K562 (cell line): Measurements from ENCODE around the gene CD34. TPM values are rescaled to one million over a fixed set of nuclear protein-coding genes. Genes with fewer than 3 reads are reported as not detected.

Experiments
- ATAC-seq: fragments of 200-7000 bp; cut with Tn5 transposase; 3 replicates; pipeline ENCODE4 v1.9.1; 2020; ENCODE audit warnings: moderate library complexity
- BruUV-seq: library from RNA; stranded (reverse); fragments of 400-500 nt; replicated peaks from 2 replicates; lab custom pipeline; 2021; lab: Mats Ljungman, UMichigan
- CTCF ChIA-PET: fragments of 300-600 bp; formaldehyde crosslinking; extraction: SDS; loops from one replicate; lab custom pipeline; 2021; ENCODE audit warnings: low intra/inter-chr PET ratio; lab: Yijun Ruan, JAX
- POLR2A ChIA-PET: fragments of 300-600, 350-650 bp; sonication (Branson Sonifier 250); formaldehyde crosslinking; extraction: SDS; loops from one replicate; lab custom pipeline; 2021; ENCODE audit warnings: antibody characterized with exemption, inconsistent platforms; lab: Yijun Ruan, JAX
- DNase-seq, 4 experiments: peaks; one replicate each; pipeline versions ENCODE4 v3.0.0 to v3.0.0-alpha.2; 2011 to 2018; ENCODE audit warnings: low spot score in 3 of 4, mixed read lengths in 3 of 4; ENCODE audit errors: extremely low read depth in 1 of 4
- FAIRE-seq: peaks from 2 replicates; lab custom pipeline; 2011; peaks lifted over from hg19 to GRCh38; lab: Jason Lieb, UNC
- H2AFZ ChIP-seq: 2 replicates; pipeline ENCODE4 v1.6.0; 2011; ENCODE audit warnings: low read depth, low read length, control low read depth, inconsistent platforms
- H3K27ac ChIP-seq: fragments of 200-600 bp; 3 replicates; pipeline ENCODE4 v1.8.0; 2011; ENCODE audit warnings: low read depth, mild to moderate bottlenecking, control low read depth, inconsistent platforms, low read length, moderate library complexity, mixed read lengths; ENCODE audit errors: extremely low read depth
- H3K27me3 ChIP-seq, 2 experiments: fragments of 300-600 bp in 1 of 2; 2 replicates in 1 of 2; 3 replicates in 1 of 2; pipeline versions ENCODE4 v1.6.0 to v1.8.0; 2011; ENCODE audit warnings: inconsistent platforms in 2 of 2, low read length in 2 of 2, mild to moderate bottlenecking in 1 of 2, mixed read lengths in 1 of 2, moderate library complexity in 1 of 2; ENCODE audit not compliant: control insufficient read depth in 2 of 2, insufficient read depth in 2 of 2
- H3K36me3 ChIP-seq: fragments of 300-600 bp; 3 replicates; pipeline ENCODE4 v1.8.0; 2011; ENCODE audit warnings: mild to moderate bottlenecking, low read length, inconsistent platforms; ENCODE audit not compliant: control insufficient read depth, insufficient read depth
- H3K4me1 ChIP-seq, 2 experiments: fragments of 200-600 bp in 1 of 2; replicated peaks in 1 of 2; 2 replicates in 1 of 2; 3 replicates in 1 of 2; pipeline versions ENCODE4 v1.5.1 to v1.8.0; 2011; ENCODE audit warnings: inconsistent platforms in 2 of 2, low read length in 2 of 2, mild to moderate bottlenecking in 1 of 2, mixed read lengths in 1 of 2, moderate library complexity in 1 of 2; ENCODE audit not compliant: control insufficient read depth in 2 of 2, insufficient read depth in 2 of 2
- H3K4me2 ChIP-seq: 2 replicates; pipeline ENCODE4 v1.6.1; 2011; ENCODE audit warnings: low read length, control low read depth, inconsistent platforms, mixed read lengths; ENCODE audit not compliant: insufficient read depth
- H3K4me3 ChIP-seq: fragments of 200-600 bp; sonication (generic), shearing (Covaris generic); 2 replicates; pipeline ENCODE4 v1.5.1; 2016; ENCODE audit warnings: control low read depth, inconsistent platforms
- H3K79me2 ChIP-seq: fragments of 200-600 bp; 3 replicates; pipeline ENCODE4 v1.8.0; 2011; ENCODE audit warnings: low read length, inconsistent platforms; ENCODE audit not compliant: control insufficient read depth, insufficient read depth
- H3K9ac ChIP-seq, 2 experiments: 2 replicates each; pipeline versions ENCODE4 v1.6.0 to v1.6.1; 2011; ENCODE audit warnings: low read depth in 2 of 2, low read length in 2 of 2, control low read depth in 1 of 2, inconsistent platforms in 1 of 2, mild to moderate bottlenecking in 1 of 2, mixed read lengths in 1 of 2; ENCODE audit not compliant: insufficient read depth in 1 of 2
- H3K9me1 ChIP-seq: one replicate; pipeline ENCODE4 v1.6.0; 2011; ENCODE audit warnings: inconsistent platforms, mild to moderate bottlenecking, low read length, moderate library complexity; ENCODE audit not compliant: control insufficient read depth, insufficient read depth
- H3K9me3 ChIP-seq: replicated peaks from 2 replicates; pipeline ENCODE4 v1.5.1; 2011; ENCODE audit warnings: low read depth, low read length, inconsistent platforms; ENCODE audit not compliant: control insufficient read depth, insufficient read depth
- H4K20me1 ChIP-seq: replicated peaks from 2 replicates; pipeline ENCODE4 v1.6.1; 2011; ENCODE audit warnings: low read length, inconsistent platforms, mixed read lengths; ENCODE audit not compliant: control insufficient read depth, insufficient read depth
- ATF4 ChIP-seq: fragments of 450-650 bp; formaldehyde crosslinking; IDR thresholded peaks from 2 replicates; pipeline ENCODE4 v1.4.0; 2022; ENCODE audit warnings: mild to moderate bottlenecking, moderate library complexity
- DNMT1 ChIP-seq: fragments of 450-650 bp; IDR thresholded peaks from 2 replicates; pipeline ENCODE4 v1.6.1; 2016; ENCODE audit warnings: antibody characterized with exemption, mild to moderate bottlenecking
- ETV1 ChIP-seq: fragments of 450-650 bp; conservative IDR thresholded peaks from 2 replicates; pipeline ENCODE4 v1.6.1; 2016; ENCODE audit warnings: missing genetic modification characterization, control low read depth, low read depth, missing compliant biosample characterization
- HDAC1 ChIP-seq, 2 experiments: fragments of 450-650 bp; IDR thresholded peaks; 2 replicates each; pipeline ENCODE4 v1.6.1; 2016 to 2017; ENCODE audit warnings: inconsistent platforms in 1 of 2, mild to moderate bottlenecking in 1 of 2, moderate library complexity in 1 of 2
- HNRNPLL ChIP-seq: fragments of 200-400 bp; formaldehyde crosslinking; IDR thresholded peaks from 2 replicates; pipeline ENCODE4 v1.6.1; 2017; ENCODE audit warnings: low read length, low read depth, mild to moderate bottlenecking; ENCODE audit not compliant: poor library complexity, severe bottlenecking
- JUNB ChIP-seq: fragments of 450-650 bp; formaldehyde crosslinking; conservative IDR thresholded peaks from 2 replicates; pipeline ENCODE4 v1.4.0; 2020; ENCODE audit warnings: mild to moderate bottlenecking
- NCOR1 ChIP-seq: fragments of 450-650 bp; IDR thresholded peaks from 2 replicates; pipeline ENCODE4 v1.6.1; 2016; ENCODE audit warnings: mild to moderate bottlenecking, moderate library complexity
- NFXL1 ChIP-seq: fragments of 450-650 bp; formaldehyde crosslinking; IDR thresholded peaks from 2 replicates; pipeline ENCODE4 v1.4.0; 2021; ENCODE audit warnings: mild to moderate bottlenecking
- PHB2 ChIP-seq: fragments of 450-650 bp; IDR thresholded peaks from 2 replicates; pipeline ENCODE4 v1.6.1; 2017; ENCODE audit warnings: low read depth
- RBM39 ChIP-seq: fragments of 200-400 bp; formaldehyde crosslinking; optimal IDR thresholded peaks from 2 replicates; pipeline ENCODE3; 2018; ENCODE audit warnings: low read depth, low read length
- ZNF354B ChIP-seq: fragments of 250-450 bp; sonication (Bioruptor Pico); IDR thresholded peaks from 2 replicates; pipeline ENCODE4 v1.4.0; 2020
- ZNF583 ChIP-seq: fragments of 250-450 bp; sonication (Bioruptor Pico); IDR thresholded peaks from 2 replicates; pipeline ENCODE4 v1.4.0; 2020
- WGBS: fragments of 100-300 bp; shearing (Covaris generic); methylation state at CpG from one replicate; pipeline ENCODE4 v1.1.6; 2016; ENCODE audit warnings: low coverage, mixed read lengths; ENCODE audit not compliant: insufficient coverage; ENCODE audit errors: missing lambda C conversion rate; 5-methylcytosine and 5-hydroxymethylcytosine counted together
- in situ Hi-C: fragments of 300-500 bp; cut with MboI; formaldehyde crosslinking; loops from 4 replicates; pipeline ENCODE4 v1.15.0; 2018; ENCODE audit warnings: inconsistent platforms, mixed read lengths
- intact Hi-C: fragments of 100-400 bp; cut with micrococcal nuclease; formaldehyde crosslinking; loops from 2 replicates; pipeline ENCODE4 v1.14.2; 2022
- polyA plus RNA-seq, 8 experiments: library from polyadenylated mRNA; depleted of rRNA in 4 of 8; stranded (reverse) in 5 of 8; unstranded in 3 of 8; fragments of >200 nt; fragmentation: Nextera tagmentation in 2 of 8; fragmentation: Illumina TruSeq in 1 of 8; extraction: Ambion mirVana in 2 of 8; extraction: Trizol in 1 of 8; gene quantifications; 2 replicates each; pipeline versions ENCODE4 v1.2.1 to v1.2.3, GENCODE V29; 2011 to 2014; ENCODE audit warnings: inconsistent platforms in 1 of 8, missing spikeins in 1 of 8
- total RNA-seq, 7 experiments: library from RNA; depleted of rRNA in 6 of 7; stranded (reverse); fragments of >200 nt in 6 of 7; fragmentation: Illumina TruSeq in 2 of 7; extraction: Trizol in 2 of 7; gene quantifications; 2 replicates each; pipeline versions ENCODE4 v1.2.1 to v1.2.3, GENCODE V29; 2011 to 2021; ENCODE audit warnings: low replicate concordance in 1 of 7
- TF ChIP-seq, protein P1 (sequence below), 3 experiments: IDR thresholded peaks in 2 of 3; conservative IDR thresholded peaks in 1 of 3; 2 replicates each; pipeline ENCODE4 v1.5.1; 2011 to 2012; ENCODE audit warnings: low read length in 3 of 3, mild to moderate bottlenecking in 3 of 3, control low read depth in 2 of 3, improper control_type of control experiment in 1 of 3, inconsistent platforms in 1 of 3, low read depth in 1 of 3, mixed read lengths in 1 of 3, moderate library complexity in 1 of 3; ENCODE audit not compliant: insufficient read depth in 2 of 3
- TF ChIP-seq, protein P2 (sequence below): sonication (generic); formaldehyde crosslinking; IDR thresholded peaks from 2 replicates; pipeline ENCODE4 v1.8.1; 2022; ENCODE audit warnings: missing genetic modification reagents
- TF ChIP-seq, protein P3 (sequence below): fragments of 250-450 bp; sonication (Bioruptor Pico); IDR thresholded peaks from 2 replicates; pipeline ENCODE4 v1.5.0; 2021; ENCODE audit warnings: mild to moderate bottlenecking, borderline replicate concordance

The CD34 gene
- total and polyA plus RNA-seq, 9 of the 15 experiments (the other 6 are each of a cell fraction or from before 2014, with no cell fraction given), result not detected

DNA sequence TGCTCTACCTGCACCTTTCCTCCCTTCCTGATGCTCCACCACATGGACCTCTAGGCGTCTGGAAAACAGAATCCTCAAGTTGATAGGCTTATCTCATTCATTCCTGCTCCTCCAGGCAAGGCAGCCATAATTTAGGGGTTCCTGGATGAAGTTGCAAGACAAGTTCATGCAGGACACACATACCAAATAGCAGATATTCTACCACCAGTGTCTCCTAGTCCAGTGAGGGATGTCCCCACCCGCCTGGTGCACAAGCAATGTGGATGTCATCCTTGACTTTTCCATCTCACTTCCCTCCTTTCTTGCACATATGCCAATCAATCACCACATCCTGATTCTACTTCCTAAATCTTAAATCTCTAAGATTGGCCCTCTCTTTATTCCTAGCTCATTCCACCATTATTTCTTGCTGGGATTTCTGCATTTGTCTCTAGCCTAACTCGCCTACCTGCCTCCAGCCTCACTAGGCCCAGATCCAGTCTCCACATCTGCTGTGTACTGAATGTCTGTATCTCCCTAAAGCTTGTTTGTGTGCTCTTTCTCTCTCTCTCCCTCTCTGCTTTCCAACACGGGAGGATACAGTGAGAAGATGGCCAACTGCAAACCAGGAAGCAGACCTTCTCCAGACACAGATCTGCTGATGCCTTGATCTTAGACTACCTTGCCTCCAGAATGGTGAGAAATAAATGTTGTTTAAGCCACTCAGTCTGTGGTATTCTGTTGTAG lies 40.5 kb downstream of the CD34 start:
- in situ Hi-C loops (loop anchor here (5.0 kb wide), 1 partner anchor 43 kb away; no protein-coding TSS in a partner anchor), intact Hi-C loops (no loop called here)
- no peaks in the 10 kb centered on the region for H4K20me1 ChIP-seq
- H3K79me2 ChIP-seq, result peaks cover 12% of the 10 kb centered on the region; the same call in 2 of the 3 replicates
- BruUV-seq, result no TSS peak
- no peak overlapping the region for H3K4me3 ChIP-seq
- peaks cover 21% of the 10 kb centered on the region for H3K36me3 ChIP-seq
- ATAC-seq, result no peak
- no peaks in the 10 kb centered on the region for H3K9me1 ChIP-seq
- FAIRE-seq, result no peak
- POLR2A ChIA-PET, result interaction anchor here (0.7 to 2.2 kb wide), 2 partner anchors 14 to 50 kb away, joined by 3 to 7 read pairs; no protein-coding TSS in a partner anchor
- no peak for DNase-seq
- TF ChIP-seq PHB2, result no peak
- TF ChIP-seq HNRNPLL, result no peak
- TF ChIP-seq HDAC1 (IDR thresholded peaks at IDR 0.05), result no peak
- no peak for TF ChIP-seq ETV1
- TF ChIP-seq, protein P1, sequence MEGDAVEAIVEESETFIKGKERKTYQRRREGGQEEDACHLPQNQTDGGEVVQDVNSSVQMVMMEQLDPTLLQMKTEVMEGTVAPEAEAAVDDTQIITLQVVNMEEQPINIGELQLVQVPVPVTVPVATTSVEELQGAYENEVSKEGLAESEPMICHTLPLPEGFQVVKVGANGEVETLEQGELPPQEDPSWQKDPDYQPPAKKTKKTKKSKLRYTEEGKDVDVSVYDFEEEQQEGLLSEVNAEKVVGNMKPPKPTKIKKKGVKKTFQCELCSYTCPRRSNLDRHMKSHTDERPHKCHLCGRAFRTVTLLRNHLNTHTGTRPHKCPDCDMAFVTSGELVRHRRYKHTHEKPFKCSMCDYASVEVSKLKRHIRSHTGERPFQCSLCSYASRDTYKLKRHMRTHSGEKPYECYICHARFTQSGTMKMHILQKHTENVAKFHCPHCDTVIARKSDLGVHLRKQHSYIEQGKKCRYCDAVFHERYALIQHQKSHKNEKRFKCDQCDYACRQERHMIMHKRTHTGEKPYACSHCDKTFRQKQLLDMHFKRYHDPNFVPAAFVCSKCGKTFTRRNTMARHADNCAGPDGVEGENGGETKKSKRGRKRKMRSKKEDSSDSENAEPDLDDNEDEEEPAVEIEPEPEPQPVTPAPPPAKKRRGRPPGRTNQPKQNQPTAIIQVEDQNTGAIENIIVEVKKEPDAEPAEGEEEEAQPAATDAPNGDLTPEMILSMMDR (IDR thresholded peaks at IDR 0.05 in 2 of 3, conservative IDR thresholded peaks at IDR 0.05 in 1 of 3; ENCODE audit: insufficient read depth in 2 of 3, low read depth in 1 of 3, low read length in 3 of 3), result no peak
- TF ChIP-seq NFXL1 (CRISPR knock-in tag), result no peak
- TF ChIP-seq ZNF354B, result no peak
- no peak for TF ChIP-seq ZNF583
- no peak for TF ChIP-seq NCOR1
- TF ChIP-seq, protein P2, sequence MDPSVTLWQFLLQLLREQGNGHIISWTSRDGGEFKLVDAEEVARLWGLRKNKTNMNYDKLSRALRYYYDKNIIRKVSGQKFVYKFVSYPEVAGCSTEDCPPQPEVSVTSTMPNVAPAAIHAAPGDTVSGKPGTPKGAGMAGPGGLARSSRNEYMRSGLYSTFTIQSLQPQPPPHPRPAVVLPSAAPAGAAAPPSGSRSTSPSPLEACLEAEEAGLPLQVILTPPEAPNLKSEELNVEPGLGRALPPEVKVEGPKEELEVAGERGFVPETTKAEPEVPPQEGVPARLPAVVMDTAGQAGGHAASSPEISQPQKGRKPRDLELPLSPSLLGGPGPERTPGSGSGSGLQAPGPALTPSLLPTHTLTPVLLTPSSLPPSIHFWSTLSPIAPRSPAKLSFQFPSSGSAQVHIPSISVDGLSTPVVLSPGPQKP (CRISPR knock-in tag), result no peak
- TF ChIP-seq, protein P3, sequence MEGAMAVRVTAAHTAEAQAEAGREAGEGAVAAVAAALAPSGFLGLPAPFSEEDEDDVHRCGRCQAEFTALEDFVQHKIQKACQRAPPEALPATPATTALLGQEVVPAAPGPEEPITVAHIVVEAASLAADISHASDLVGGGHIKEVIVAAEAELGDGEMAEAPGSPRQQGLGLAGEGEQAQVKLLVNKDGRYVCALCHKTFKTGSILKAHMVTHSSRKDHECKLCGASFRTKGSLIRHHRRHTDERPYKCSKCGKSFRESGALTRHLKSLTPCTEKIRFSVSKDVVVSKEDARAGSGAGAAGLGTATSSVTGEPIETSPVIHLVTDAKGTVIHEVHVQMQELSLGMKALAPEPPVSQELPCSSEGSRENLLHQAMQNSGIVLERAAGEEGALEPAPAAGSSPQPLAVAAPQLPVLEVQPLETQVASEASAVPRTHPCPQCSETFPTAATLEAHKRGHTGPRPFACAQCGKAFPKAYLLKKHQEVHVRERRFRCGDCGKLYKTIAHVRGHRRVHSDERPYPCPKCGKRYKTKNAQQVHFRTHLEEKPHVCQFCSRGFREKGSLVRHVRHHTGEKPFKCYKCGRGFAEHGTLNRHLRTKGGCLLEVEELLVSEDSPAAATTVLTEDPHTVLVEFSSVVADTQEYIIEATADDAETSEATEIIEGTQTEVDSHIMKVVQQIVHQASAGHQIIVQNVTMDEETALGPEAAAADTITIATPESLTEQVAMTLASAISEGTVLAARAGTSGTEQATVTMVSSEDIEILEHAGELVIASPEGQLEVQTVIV, result no peak
- no peak for TF ChIP-seq DNMT1
- TF ChIP-seq RBM39, result no peak
- TF ChIP-seq ATF4, result no peak
- TF ChIP-seq JUNB (CRISPR knock-in tag), result no peak
- TF ChIP-seq, all 486 proteins: peak for 0
- no peak overlapping the region for H3K4me2 ChIP-seq
- WGBS, result 53% methylated on average over 4 of the region's 4 CpGs
- H3K27me3 ChIP-seq, result no peaks in the 10 kb centered on the region
- no peak overlapping the region for H3K9ac ChIP-seq
- H2AFZ ChIP-seq, result peak overlapping the region; percentile 48
- H3K27ac ChIP-seq, result no peak overlapping the region
- CTCF ChIA-PET, result no interaction called here
- H3K4me1 ChIP-seq, result peaks cover 49 to 54% of the 10 kb centered on the region in 2 experiments
- H3K9me3 ChIP-seq, result no peaks in the 10 kb centered on the region
